ENCODE results near the gene MYLIP. TPM values are rescaled to one million over a fixed set of nuclear protein-coding genes. Genes with fewer than 3 reads are reported as not detected.

MYLIP gene
- total RNA-seq, 1 experiment from 2014 or later, result 27.0 TPM

- Histone ChIP-seq H3K14ac (ENCODE audit: insufficient read depth, low read length) (no peak overlapping the region), H2AFZ (ENCODE audit: low read length) (no peak overlapping the region), H2BK12ac (ENCODE audit: insufficient read length, low read depth, low read length) (no peak overlapping the region), H3K18ac (ENCODE audit: insufficient read length, low read depth, low read length) (no peak overlapping the region), H3K4ac (ENCODE audit: low read depth, low read length) (no peak overlapping the region), H3K4me1 (ENCODE audit: insufficient read depth, low read length) (peaks cover 11% of the 10 kb centered on the region; the same call in 1 of the 2 replicates), H4K91ac (ENCODE audit: insufficient read length, low read depth, low read length) (no peak overlapping the region), H3K4me2 (ENCODE audit: insufficient read depth, insufficient read length, low read length) (no peak overlapping the region), H3K23ac (ENCODE audit: insufficient read length, low read depth, low read length) (no peak overlapping the region), H3K27ac (ENCODE audit: insufficient read length, low read depth, low read length) (no peak overlapping the region), H3K56ac (ENCODE audit: insufficient read length, low read depth, low read length) (no peak overlapping the region), H4K5ac (ENCODE audit: insufficient read length, low read depth, low read length) (no peak overlapping the region), H4K20me1 (ENCODE audit: control insufficient read depth, insufficient read depth, insufficient read length) (no peaks in the 10 kb centered on the region), H2BK15ac (ENCODE audit: low read depth, low read length) (no peak overlapping the region), H3T11ph (ENCODE audit: low read length) (no peak overlapping the region), H2BK120ac (ENCODE audit: low read depth, low read length, poor library complexity, severe bottlenecking) (no peak overlapping the region), H3K79me2 (ENCODE audit: insufficient read depth, low read length) (peaks cover 12% of the 10 kb centered on the region; the same call in 1 of the 2 replicates), H3K9ac (ENCODE audit: extremely low read depth, insufficient read length, low read length) (no peak overlapping the region), H3K23me2 (ENCODE audit: insufficient read length, low read depth, low read length, poor library complexity, severe bottlenecking) (no peaks in the 10 kb centered on the region), H3K27me3 (ENCODE audit: insufficient read depth, low read length) (no peaks in the 10 kb centered on the region), H4K8ac (replicated peaks; ENCODE audit: insufficient read length, low read depth, low read length) (no peak overlapping the region), H2BK5ac (ENCODE audit: insufficient read length, low read length) (no peak overlapping the region), H2AK5ac (ENCODE audit: insufficient read length, low read length) (no peak overlapping the region), H3K9me3 (ENCODE audit: control insufficient read depth, low read depth, low read length) (no peaks in the 10 kb centered on the region), H3K79me1 (ENCODE audit: insufficient read depth, low read depth, low read length, poor library complexity, severe bottlenecking) (peaks cover 6% of the 10 kb centered on the region), H2BK20ac (ENCODE audit: low read depth, low read length, poor library complexity, severe bottlenecking) (no peak overlapping the region)
- Mint-ChIP-seq H3K27ac (no peak overlapping the region), H3K36me3 (ENCODE audit: insufficient read depth in 1 of 3, low read depth in 3 of 3) (peaks cover 49 to 60% (median 52%) of the 10 kb centered on the region in 3 experiments; a peak in 6 of 7 replicates), H3K4me3 (no peak overlapping the region), H3K4me1 (peaks cover 38 to 40% of the 10 kb centered on the region in 2 experiments), H3K27me3 (ENCODE audit: low read depth) (no peaks in the 10 kb centered on the region), H3K9me3 (peaks cover 0 to 3% of the 10 kb centered on the region in 2 experiments; a peak in 1 of 5 replicates)
- no peak for DNase-seq
- no peak for TF ChIP-seq CTCF (conservative IDR thresholded peaks at IDR 0.05)
- WGBS (ENCODE audit: extremely low coverage, insufficient read length, low lambda C conversion rate), result no CpG with 5 or more reads among the region's 2 CpGs
These were observed 10.7 kb downstream of the MYLIP start for GRCh38 chr6:16139556-16139955.
